Effector CD4-positive, alpha-beta T cell (primary cell): Measurements from ENCODE around the gene DHTKD1.
"Not testable (repeated sequence)": the region's sequence is repeated elsewhere in the genome, so short reads cannot be mapped to it uniquely, and the experiment has no call there.

Source experiments
- DNase-seq: peaks from one replicate; pipeline ENCODE4 v3.0.0-alpha.2; 2020

The DHTKD1 gene

DNA sequence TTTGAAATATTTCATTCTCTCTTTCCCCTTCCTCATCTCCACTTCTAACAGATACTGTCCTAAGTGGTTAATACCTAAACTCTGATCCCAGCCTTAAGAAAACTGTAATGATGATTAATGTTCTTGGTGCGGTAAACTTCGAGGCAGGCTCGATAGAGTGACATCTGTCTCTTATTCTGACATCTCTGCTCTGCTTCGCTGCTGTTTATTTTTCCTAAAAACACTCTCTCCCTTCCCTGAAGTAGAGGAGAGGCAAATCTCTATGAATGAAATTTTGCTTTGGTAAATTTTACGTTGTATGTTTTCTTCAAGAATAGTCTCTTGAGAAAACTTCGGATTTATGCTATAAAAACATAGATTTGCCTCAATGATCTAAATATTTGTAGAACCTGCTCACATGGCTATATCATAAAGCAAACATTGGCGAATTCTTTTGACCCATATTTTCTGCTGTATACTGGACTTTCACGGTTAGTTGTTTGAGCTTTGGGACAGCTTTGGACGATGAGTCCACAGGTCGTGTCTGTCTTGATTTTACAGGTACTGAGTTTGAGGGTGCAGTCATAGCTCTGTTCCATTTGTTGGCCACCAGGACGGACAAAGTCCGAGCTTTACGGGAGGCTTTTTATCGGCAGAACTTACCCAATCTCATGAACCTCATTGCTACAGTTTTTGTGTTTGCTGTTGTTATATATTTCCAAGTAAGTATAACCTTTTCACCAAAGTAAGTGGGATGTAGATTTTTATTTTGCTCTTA lies 87.8 kb downstream of the DHTKD1 start:
- no peak for DNase-seq

DNA sequence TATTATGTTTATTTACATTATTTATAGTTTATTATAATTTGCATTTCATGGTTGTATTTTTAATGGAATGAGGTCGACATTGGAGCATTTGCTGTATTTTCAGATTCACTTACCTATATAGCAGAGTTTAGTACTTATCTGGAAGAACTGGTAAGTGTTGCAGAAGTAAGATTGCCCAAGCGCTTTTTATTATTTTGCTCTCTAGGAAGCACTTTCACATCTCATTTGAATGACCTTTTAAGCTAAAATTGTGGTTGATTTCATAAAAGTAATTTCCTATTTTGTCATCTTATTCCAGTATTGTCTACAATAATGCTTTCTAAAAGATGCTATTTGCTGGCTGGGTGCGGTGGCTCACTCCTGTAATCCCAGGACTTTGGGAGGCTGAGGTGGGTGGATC lies 89.4 kb downstream of the DHTKD1 start:
- no peak for DNase-seq

DNA sequence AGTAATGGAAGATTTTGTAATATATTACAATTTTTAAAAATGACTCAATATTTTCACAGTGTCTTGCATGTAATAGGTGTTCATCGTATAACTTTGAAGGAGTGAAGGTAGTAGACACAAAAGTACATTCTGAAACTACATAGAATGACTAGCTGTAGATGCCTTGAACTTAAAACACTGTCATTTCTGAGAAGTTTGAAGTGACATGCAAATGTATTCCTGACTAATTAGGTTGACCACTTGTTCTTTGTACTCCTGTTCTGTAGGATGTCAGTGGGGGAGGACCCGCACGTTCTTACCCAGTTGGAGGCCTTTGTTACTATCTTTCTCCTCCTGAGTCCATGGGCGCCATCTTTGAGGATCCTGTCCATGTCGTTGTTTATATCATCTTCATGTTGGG lies 91.9 kb downstream of the DHTKD1 start:
- no peak for DNase-seq

DNA sequence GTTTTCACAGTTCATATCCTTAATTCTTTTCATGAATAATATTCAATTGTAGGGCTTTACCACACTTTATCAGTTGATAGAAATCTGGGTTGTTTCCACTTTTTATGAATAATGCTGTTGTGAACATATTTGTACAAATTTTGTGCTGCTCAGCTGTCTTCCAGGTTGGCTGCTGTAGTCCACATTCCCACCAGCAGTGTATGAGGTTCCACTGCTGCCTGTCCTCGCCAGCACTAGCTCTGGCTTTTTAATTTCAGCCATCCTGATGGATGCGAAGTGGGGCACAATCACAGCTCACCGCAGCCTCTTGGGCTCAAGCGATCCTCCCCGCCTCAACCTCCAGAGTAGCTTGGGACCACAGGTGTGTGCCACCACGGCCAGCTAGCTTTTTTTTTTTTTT lies 94.2 kb downstream of the DHTKD1 start:
- no peak for DNase-seq

DNA sequence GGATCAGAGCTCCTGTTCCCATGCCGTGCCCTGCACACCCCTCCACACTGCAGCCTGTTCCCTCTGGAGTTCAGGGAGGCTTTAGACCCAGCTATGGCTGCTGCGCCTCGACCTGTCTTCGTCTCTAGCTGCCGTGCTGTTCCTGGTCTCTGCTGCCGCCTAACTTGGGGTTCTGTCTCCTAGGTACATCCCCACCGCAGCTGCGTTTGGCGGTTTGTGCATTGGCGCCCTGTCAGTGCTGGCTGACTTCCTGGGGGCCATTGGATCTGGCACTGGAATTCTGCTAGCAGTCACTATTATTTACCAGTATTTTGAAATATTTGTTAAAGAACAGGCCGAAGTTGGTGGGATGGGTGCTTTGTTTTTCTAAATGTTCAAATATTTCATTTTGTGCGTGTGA lies 95.3 kb downstream of the DHTKD1 start:
- DNase-seq, result no peak

DNA sequence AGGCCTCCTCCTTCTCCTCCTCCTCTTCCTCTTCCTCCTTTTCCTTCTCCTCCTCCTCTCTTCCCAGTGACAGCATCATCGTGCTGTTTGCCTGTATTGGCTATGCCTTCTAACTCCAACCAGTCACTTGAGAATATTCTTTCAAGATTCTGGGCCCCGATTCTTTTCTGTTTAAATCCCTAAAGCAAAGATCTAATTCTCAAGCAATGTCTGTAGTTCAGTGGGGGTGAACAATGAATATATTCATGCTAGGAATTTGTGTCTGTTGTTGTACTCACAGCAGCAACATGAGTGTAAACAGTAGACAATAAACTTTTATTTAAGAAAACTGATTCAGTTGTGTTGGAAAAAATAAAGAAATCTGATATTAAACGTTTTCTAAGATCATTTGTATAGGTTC lies 96.3 kb downstream of the DHTKD1 start:
- DNase-seq, result no peak

DNA sequence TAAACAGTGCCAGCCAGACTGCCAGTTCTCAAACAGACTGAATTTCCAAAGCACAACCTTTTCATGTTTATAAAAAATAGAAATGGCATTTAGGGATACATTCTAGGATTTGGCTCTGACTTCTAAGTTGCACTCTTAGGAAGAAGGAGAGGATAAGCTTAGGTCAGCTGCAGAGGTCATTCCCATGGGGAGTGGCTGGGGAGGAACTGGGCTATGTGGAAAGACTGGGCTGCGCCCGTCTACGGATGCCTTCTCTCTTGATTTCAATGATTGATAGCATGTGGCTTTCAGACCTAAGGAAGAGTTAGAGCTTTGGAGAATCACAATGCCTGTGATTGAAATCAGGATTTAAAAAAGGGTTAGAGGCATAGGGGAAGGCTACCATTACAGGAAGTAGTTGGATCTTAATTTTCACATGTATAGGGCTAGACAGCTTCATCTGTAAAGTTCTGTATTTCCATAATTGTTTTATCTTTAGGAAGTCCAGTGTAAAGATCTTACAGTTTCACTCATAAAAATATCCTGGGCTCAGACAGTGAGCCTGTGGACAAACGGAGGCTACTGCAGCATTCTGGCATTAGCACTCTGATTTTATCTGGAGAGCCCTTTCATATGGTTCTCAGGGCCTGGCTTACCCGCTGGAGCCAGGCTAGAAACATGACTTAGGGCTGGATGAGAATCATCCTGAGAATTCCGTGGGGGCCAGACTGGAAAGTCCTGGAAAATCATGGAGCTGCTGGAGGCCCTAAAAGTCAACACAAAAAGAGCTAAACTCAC lies 97.4 kb downstream of the DHTKD1 start:
- DNase-seq, result no peak

DNA sequence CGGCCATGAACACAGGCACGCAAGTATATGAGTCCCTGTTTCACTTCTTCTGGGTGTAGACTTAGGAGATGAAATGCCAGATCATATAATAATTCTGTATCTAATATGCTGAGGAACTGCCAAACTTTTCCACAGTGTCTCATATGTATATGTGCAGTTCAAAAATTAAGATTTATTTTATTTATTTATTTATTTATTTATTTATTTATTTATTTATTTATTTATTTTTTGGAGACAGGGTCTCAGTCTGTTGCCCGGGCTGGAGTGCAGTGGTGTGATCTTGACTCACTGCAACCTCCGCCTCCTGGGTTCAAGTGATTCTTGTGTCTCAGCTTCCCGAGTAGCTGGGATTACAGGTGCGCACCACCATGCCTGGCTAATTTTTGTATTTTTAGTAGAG lies 102.8 kb downstream of the DHTKD1 start:
- DNase-seq, result not testable (repeated sequence)
